GM21786 (cell line): ENCODE results near the gene ATP2B2.

Source experiments
- ATAC-seq: cut with Tn5 transposase; IDR thresholded peaks from one replicate; pipeline ENCODE4 v1.9.1; 2021; ENCODE audit not compliant: unreplicated experiment

ATP2B2 gene

DNA sequence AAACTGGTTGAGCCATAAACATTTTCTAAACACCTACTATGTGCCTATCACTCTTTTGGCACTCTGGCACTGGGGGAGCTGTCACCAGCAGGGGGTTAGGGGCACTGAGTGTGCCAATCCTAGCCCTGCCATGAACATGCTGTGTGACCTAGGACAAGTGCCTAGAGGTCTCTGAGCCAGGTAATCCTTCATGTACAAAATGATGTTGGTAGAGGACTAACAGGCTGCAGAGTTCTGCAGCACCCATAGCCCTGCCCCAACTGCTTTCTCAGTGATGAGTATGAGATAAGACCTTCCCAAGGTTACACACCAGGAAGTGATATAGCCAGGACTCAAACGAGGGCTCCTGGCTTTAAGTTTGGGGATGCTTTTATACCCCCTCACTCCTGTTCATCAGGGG, 99.6 kb downstream of the ATP2B2 start:
- ATAC-seq: no peak

DNA sequence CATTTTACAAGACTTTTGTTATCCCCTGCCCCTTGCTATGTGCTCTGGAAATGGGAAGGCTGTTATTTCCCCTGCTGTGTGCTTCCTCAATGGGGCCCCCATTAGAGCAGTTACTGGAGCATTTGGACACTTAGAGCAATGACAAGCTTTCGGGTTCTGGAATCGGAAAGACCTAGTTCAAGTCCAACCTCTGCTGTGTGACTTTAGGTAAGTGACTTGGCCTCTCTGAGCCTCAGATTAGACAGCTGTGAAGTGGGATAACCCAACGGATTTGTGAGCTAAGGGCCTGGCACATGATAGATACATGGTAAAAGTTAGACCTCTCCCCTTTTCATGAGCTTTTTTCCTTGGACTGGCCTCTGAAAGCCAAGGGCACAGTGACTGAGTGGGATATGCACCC, 100.5 kb downstream of the ATP2B2 start:
- ATAC-seq: no peak

DNA sequence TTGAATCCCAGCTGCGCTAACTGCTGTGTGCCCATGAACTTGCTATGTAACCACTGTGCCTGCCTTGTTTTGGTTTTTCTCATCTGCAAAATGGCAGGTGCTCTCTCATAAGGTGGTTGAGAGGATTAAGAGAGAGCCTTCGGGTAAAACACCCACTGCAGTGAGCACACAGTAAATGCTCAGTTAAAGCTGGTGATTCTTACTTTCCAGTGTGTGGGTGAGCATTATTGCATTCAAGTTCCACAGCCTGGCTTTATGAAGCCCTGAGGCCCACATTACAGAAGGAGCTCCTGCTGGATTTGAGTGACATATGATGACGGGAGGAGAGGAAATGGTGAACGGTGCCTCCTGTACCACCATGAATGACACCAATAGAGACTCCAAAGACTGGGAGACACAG, 101.0 kb downstream of the ATP2B2 start:
- ATAC-seq: no peak

DNA sequence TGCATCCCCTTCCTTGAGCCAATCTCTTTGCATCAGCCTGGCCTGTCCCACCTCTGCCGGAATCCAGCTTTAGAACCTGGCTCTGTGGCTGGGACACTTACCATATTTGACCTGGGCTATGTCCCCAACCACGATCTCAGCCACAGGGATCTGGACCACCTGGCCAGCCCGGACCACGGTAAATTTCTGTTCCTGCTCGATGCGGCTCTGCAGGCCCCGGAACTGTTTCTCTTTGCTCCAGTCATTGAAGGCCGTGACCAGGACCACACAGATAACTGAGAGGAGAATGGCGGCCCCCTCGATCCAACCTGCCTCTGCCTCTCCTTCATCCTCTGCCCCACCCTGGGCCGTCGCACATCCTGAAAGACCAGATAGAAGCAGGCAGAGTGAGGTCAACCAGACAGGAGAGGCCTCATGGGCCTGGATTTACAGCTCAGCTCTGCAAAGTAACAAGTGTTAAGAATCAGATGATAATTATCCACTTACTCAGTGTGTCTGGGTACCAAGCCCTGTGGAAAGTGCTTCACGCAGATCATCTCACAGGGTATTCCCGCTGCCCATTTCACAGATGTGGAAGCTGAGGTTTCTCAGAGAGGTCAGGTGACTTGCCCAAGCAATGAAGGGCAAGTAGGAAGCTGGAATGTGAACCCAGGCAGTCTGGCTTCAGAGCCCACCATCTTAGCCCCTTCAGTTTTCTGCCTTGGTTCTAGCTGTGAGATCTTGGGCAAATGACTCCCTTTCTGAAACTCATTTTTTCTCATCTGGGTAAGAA, 103.2 kb downstream of the ATP2B2 start:
- no peak for ATAC-seq

DNA sequence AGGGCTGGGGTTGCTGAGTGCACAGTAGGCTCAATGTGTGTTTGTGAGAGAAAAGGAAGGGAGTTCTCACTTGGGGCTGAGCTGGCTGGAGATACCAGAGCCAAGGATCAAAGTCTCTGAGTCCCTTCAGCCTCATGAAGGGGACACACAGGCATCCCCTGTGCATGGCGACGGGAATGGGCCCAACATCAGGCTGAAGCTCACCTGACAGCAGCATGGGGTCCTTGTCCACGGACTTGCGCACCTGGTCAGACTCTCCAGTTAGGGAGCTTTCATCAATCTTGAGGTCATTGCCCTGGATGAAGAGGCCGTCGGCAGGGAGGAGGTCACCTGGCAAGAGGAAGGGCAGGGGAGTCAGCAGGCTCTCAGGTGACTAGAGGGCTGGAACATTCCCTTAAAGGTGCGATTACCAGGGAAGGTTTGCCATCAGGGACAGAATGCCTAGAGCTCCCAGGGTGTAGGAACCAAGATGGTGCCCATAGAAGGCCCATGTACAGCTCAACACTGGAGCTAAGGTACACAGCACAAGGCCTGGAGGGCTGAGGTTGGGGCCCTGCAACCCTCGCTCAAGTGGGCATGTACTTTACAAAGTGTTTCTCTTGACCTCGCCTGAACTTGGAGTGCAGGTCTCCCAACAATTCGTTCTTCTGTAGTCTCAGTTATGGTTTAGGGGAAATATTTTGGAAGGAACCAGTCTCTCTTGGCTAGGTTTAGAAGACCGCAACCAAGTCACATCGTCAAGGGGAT, 104.5 kb downstream of the ATP2B2 start:
- ATAC-seq: no peak

DNA sequence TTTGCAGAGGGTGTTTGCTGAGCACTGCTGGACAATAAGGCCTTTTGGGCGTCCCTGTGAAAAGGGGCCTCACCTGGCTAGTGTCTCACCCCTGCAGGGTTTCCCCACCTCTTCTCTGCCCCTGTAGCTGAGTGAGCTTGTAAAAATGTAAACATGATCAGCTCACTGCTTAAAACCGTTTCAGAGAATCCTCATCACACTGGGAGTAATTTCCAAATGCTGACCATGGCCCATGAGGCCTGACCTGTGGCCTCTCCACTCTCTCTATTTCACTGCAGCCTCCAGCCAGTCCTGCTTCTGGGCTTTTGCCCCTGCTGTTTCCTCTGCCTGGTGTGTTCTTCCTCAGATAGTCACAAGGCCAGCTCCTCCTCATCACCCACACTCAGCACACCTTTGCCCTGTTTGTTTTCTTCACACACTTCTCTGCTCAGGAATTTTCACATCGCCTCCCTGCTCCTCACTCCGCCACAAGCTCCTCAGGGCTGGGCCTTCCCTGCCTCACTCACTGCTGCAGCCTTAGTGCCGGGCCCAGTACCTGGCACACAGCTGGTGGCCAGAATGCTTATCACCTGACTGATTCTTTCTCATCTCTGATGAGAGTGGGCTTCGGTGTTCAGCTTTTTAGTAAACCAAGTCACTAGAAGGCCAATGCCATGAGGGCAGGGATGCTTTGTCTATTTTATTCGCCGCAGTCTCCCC, 105.2 kb downstream of the ATP2B2 start:
- ATAC-seq: no peak

DNA sequence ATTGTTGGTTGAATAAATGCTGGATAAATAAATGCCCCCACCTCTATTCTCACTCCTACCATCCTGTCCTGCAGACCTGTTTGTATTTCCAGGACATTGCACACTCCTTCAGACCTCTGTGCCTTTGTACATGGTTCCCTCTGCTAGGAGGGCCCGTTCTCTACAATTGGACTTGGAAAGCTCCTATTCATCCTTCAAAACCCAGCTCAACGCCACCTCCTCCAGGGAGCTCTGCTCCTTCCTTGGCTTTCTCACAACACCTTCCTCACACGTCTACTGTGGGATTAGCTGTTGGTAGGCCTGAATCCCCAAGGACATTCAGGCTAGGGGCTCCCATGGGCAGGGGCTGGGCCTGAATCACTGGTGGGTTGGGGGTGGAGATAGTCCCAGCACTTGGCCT, 105.8 kb downstream of the ATP2B2 start:
- no peak for ATAC-seq

DNA sequence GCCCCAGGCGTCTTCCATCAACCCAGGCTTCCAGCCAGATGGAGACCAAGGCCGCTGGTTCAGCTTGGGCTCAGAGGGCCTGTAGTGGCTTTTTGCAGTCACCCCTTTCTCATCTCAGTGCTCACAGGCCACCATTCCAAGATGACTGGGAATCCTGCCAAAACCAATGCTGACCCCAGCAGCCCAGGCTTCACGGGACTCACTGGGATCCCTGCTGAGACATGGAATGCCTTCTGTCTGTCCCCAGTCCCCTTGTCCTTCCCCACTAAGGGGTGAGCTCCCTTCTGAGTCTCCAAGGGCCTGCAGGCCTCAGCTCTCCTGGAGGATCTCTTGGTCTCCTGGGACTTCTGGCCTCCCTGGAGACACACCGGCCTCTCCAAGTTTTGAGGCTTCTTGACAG, 107.0 kb downstream of the ATP2B2 start:
- no peak for ATAC-seq

DNA sequence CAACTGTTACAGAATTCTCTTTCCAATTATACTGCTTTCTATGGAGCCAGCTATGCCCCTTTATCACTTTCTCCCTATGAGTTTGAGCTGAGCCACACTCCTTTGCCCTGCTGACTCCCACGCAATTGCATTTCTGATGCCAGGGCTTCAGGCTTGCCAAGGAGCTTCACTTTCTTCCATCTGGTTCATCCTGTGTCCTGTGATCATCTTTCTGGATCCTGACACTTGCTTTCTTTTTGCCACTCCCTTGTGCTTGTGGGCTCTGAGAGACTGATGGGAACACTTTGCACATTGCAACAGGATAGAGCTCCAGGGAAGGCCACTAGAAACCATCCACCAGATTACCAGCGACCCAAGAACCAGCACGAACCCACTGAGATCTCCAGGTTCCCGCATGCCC, 107.5 kb downstream of the ATP2B2 start:
- ATAC-seq: no peak

DNA sequence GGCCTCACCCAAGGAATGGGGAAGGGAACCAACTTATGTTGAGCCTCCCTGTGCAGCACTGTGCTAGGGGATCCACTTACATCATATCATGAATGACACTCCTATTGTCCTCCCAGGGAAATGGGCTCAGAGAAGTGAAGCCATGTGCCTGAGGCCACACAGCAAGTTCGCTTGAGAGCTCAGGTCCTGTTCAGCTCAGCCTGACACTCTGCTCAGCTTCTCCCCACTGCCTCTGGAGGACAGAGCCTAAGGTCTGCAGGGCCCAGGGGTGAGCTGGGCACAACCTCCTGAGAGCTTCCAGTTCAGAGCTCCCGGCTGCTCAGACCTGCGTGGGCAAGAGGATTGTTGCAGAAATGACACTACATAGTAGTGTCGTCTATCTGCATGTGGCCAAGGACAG, 108.5 kb downstream of the ATP2B2 start:
- no peak for ATAC-seq

DNA sequence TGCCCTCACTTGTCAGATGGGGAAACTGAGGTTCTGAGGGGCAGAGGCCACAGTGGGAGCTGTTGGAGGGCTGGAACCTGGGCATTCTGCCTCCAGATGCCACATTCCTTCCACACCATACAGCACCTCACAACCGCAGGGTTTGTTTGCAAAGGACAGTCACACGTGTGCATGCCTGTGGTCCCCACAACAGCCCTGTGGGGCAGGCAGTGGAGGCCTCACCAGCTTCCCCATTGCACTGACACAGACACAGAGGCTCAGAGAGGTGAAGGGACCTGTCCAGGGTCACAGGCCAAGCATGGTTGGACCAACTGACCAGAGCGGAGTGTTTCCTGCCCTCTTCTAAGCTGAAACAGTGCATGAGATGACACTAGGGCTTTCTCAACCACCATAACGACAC, 109.3 kb downstream of the ATP2B2 start:
- ATAC-seq: no peak

DNA sequence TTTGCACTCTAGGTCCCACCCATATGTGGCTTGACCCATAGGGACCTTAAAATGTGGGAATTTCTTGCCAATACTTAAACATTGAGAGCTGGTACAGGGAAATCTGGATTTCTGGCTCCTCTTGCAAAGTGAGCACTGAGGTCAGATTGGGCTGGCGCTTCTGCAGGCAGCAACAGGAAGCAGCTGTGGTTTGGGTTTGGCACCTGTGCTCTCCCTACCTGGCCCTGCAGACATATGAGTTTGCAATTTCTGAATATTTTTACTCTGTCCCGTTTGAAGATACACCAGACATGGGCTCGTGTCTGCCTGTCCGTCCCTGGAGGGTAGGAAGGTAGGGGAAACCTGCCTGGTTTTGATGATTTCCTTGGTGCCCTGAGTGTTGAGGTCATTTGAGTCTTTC, 109.7 kb downstream of the ATP2B2 start:
- no peak for ATAC-seq

DNA sequence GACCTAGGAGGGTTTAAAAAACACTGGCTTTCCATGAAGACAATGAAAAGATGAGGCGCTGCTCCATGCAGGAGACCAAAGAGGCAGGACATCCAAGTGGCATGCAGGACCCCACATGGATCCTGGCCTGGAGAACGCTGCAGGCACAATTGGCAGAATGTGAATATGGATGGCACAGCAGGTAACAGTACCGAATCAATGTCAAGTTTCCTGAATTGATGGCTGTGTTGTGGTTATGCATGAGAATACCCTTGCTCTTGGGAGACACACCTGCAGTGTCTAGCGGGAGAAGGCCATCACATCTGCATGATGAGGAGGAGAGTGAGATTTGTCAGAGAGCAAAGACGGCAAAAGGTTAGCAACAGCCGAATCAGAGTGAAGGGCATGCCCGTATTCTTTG, 110.2 kb downstream of the ATP2B2 start:
- ATAC-seq: no peak

DNA sequence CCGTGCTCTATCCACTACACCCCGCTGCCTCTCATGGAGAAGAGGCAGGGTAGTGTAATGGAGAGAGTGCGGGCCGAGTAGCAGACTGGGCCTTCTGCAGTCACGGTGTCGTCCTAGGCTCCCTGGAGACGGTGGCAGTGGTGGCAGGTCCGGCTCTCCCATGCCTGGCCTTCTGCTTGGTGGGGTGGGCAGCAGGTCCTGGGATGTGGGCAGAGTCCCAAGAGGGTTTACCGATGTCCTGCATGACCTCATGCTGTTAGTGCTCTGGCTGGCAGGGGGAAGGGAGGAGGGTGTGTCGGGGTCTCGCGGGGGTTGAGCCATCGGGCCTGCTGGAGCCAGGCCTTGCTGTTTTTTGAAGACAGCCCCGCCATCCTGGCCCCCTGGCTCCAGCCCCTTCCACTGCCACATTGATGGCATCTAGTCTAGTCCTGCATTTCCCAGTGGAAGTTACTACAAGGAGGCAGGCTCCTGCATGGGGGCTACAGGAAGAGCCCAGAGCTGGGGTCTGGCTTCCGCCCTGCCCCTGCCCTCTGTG, 110.8 kb downstream of the ATP2B2 start:
- ATAC-seq: no peak

DNA sequence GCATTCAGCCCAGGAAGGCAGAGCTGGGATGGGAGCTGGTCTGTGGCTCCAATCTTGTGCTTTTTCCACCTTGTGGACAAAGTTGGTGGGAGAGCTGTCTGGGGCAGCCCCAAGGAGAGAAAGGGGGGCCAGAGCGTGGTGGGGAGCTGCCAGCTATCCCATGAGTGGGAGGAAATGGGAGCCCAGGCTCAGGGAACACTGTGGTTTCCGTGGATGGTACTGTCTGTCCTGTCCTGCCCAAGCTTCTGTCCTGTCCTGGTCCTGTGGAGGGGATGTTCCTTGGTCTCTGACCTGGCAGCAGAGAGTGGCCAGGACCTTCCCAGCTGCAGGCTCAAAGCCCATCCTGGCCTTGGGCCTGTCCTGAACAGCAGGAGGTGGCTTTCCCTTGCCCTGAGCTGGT, 111.9 kb downstream of the ATP2B2 start:
- no peak for ATAC-seq

DNA sequence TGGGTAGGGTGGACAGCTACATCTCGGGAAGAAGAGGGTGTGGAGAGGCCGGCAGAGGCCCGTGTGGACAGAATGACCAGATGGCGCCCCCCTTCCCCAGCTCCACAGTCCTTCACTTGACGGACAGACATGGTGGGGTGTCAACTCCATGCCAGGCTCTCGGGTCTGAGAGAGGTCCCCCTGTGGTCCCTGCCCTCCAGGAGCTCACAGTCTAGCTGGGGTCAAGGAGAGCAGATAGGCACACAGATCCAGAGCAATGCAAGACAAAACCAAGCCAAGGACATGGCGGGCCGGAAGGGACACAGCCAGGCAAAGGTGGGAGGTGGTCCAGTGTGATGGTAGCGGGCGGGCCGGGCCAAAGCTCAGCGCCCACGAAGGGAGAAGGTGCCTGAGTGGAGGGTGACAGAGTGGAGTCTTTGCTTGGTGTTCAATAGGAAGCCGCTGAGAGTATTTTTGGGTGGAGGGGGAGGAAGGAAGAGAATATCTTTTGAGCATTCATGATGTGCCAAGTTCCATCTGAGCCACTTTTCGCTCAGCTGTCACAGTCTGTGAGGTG, 112.4 kb downstream of the ATP2B2 start:
- ATAC-seq: no peak

DNA sequence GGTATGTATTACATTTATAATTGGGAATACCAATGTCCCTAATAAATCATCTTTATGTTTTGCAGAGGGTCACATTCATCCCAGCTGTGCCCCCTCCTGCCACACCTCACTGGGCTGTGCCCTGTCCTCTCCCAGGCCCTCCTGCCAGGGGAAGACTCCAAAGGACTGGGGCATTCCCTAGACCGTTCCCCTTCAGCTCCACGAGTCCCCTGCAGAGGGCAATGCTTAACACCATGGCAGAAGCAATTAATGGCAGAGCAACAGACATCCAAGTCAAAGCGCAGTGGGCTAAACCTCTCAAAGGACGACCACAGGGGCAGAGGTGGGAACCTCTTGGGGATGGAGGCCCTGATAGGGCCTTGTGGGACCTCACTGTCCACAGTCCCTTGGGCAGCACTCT, 113.1 kb downstream of the ATP2B2 start:
- no peak for ATAC-seq

DNA sequence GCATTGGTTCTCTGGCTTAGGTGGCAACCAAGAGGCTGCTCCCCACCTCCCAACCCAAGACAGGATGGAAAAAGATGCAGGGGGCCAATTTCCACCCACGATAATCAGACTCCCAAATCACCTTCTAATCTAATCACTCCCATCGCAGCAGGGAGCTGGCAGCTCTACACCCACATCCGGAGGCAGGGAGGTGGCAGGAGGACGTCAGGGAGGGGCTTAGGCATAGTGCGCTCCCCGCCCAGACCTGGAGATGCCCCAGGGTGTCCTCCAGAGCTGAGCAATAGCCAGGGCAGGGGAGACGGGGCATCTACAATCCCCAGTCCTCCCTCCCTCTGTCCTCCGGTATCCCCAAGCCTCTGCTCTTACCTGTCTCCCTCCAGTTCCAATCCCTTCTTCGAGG, 114.0 kb downstream of the ATP2B2 start:
- no peak for ATAC-seq

DNA sequence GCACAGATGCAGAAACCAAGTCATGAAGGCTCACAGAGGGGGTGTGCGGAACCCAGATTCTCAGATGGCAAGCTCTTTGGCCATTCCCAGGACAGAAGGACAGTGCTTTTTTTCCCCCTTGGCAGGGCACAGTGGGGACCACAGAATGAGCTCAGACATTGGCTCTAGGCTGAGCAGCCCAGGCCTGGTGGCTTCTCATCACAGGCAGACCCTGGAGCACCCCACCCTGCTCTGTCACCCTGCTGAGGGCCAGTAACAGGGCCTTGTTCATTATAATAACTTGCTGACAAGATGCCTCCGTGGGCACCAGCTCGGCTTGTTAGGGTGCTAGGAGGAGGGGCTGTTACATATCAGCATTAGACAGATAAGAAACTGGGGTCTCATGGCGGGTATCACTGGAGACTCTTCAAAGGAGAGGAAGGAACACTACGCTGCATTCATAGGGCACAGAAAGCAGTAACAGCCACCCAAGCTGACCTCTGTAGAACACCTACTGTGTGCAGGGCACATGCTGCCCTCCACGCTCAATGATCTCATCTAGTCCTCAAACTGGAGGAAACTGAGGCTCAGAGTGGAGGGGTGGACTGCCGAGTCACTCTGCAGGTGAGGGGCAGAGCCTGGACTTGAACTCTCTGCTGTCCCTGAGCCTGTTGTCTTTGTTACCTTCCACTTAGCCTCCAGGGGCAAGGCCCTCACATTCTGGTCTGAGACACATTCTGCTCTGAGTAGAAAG, 114.6 kb downstream of the ATP2B2 start:
- no peak for ATAC-seq

DNA sequence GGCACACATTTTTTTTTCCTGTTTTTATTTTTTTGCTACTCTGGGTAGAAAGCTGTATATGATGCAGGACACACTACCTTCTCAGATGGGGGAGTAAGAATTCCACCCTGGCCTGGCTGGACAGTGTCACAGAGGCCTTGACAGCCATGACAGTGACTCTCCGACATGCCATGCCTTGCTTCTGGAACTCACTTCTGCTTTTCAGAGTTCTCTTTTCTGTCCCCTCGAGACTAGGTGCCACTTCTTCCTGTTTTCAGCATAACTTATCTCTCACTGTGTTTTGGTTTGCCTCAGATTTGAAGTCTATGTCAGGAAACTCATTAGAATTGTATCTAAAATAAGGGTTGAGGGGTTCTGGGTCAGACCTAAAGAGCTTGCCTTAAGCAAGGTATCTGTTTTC, 115.4 kb downstream of the ATP2B2 start:
- peak; percentile 89 for ATAC-seq

DNA sequence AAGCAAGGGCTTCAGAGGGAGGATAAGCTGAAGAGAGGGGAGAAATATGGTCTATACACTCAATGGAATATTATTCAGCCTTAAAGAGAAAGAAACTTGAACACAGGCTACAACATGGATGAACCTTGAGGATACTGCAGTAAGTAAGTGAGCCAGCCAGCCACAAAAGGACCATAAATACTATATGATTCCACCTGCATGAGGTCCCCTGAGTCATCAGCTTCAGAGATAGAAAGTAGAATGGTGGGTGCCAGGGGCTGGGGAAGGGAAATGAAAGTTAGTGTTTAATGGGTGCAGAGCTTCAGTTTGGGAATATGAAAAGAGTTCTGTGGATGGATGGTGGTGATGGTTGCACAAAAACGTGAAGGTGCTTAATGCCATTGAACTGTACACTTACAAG, 116.0 kb downstream of the ATP2B2 start:
- ATAC-seq: no peak
